K562 (cell line): ENCODE data around the gene RAD54L. TPM values are rescaled to one million over a fixed set of nuclear protein-coding genes. Genes with fewer than 3 reads are reported as not detected.

ENCODE experiments used
- BRD4 ChIP-seq: fragments of 200-600 bp; sonication (generic); IDR thresholded peaks from 2 replicates; pipeline ENCODE4 v1.6.1; 2017; ENCODE audit warnings: inconsistent platforms
- CCNT2 ChIP-seq: IDR thresholded peaks from 2 replicates; pipeline ENCODE4 v1.6.1; 2011; ENCODE audit warnings: borderline replicate concordance, low read depth, mild to moderate bottlenecking, moderate library complexity, mixed read lengths, low read length; ENCODE audit not compliant: insufficient read length; ENCODE audit errors: extremely low read depth
- HIVEP1 ChIP-seq: fragments of 250-450 bp; sonication (Bioruptor Pico); IDR thresholded peaks from 2 replicates; pipeline ENCODE4 v1.4.0; 2020; ENCODE audit warnings: mild to moderate bottlenecking
- KDM4B ChIP-seq, 2 experiments: fragments of 450-650 bp in 1 of 2; sonication (generic) in 1 of 2; IDR thresholded peaks; 2 replicates each; pipeline ENCODE4 v1.6.1; 2016 to 2017; ENCODE audit warnings: borderline replicate concordance in 2 of 2, antibody characterized with exemption in 1 of 2, low read depth in 1 of 2, mild to moderate bottlenecking in 1 of 2
- MGA ChIP-seq: fragments of 450-650 bp; IDR thresholded peaks from 2 replicates; pipeline ENCODE4 v1.6.1; 2016; ENCODE audit warnings: mild to moderate bottlenecking, moderate library complexity
- RBM17 ChIP-seq: fragments of 200-400 bp; formaldehyde crosslinking; IDR thresholded peaks from 2 replicates; pipeline ENCODE4 v1.6.1; 2017; ENCODE audit warnings: low read depth, mild to moderate bottlenecking, low read length, borderline replicate concordance
- ZBTB43 ChIP-seq: sonication (generic); formaldehyde crosslinking; IDR thresholded peaks from 2 replicates; pipeline ENCODE4 v1.8.0; 2023; ENCODE audit warnings: mild to moderate bottlenecking, missing genetic modification reagents
- ZNF518B ChIP-seq: fragments of 250-450 bp; sonication (Bioruptor Pico); IDR thresholded peaks from 2 replicates; pipeline ENCODE4 v1.5.0; 2021; ENCODE audit warnings: mild to moderate bottlenecking, moderate library complexity
- ZNF707 ChIP-seq: fragments of 250-450 bp; sonication (Bioruptor Pico); conservative IDR thresholded peaks from 2 replicates; pipeline ENCODE4 v1.8.0; 2022; ENCODE audit warnings: inconsistent platforms, mild to moderate bottlenecking, moderate library complexity
- polyA plus RNA-seq, 8 experiments: library from polyadenylated mRNA; depleted of rRNA in 4 of 8; stranded (reverse) in 5 of 8; unstranded in 3 of 8; fragments of >200 nt; fragmentation: Nextera tagmentation in 2 of 8; fragmentation: Illumina TruSeq in 1 of 8; extraction: Ambion mirVana in 2 of 8; extraction: Trizol in 1 of 8; gene quantifications; 2 replicates each; pipeline versions ENCODE4 v1.2.1 to v1.2.3, GENCODE V29; 2011 to 2014; ENCODE audit warnings: inconsistent platforms in 1 of 8, missing spikeins in 1 of 8
- total RNA-seq, 7 experiments: library from RNA; depleted of rRNA in 6 of 7; stranded (reverse); fragments of >200 nt in 6 of 7; fragmentation: Illumina TruSeq in 2 of 7; extraction: Trizol in 2 of 7; gene quantifications; 2 replicates each; pipeline versions ENCODE4 v1.2.1 to v1.2.3, GENCODE V29; 2011 to 2021; ENCODE audit warnings: low replicate concordance in 1 of 7

The RAD54L gene
- total and polyA plus RNA-seq, 9 of the 15 experiments (the other 6 are each of a cell fraction or from before 2014, with no cell fraction given) = 17.9 to 92.3 (median 37.5) TPM

GRCh38 chr1:46246548-46247435 is 771 bp upstream of the RAD54L start (continued):
- TF ChIP-seq ZNF518B (CRISPR knock-in tag) (no peak), KDM4B (IDR thresholded peaks at IDR 0.05; ENCODE audit: borderline replicate concordance in 2 of 2, low read depth in 1 of 2) (0 out of 4 replicates have a peak, but pooled peaks of 1 of the 2 experiments have one; percentile 55), BRD4 (no peak), MGA (peak; percentile 76), CCNT2 (peak; percentile 53), ZBTB43 (CRISPR knock-in tag) (no peak; the same call in 1 of the 2 replicates), HIVEP1 (CRISPR knock-in tag) (no peak), ZNF707 (CRISPR knock-in tag) (no peak), RBM17 (no peak)
